CD4-positive, CD25-positive, alpha-beta regulatory T cell (primary cell): ENCODE results near the gene FBXW9. TPM values are rescaled to one million over a fixed set of nuclear protein-coding genes. Genes with fewer than 3 reads are reported as not detected.
A peak's percentile ranks its signal among the peaks of the same experiment; 100 is the strongest.

Experiments used
- ATAC-seq, 2 donors: fragments of 150-1000 bp; cut with Tn5 transposase; one replicate each; pipeline ENCODE4 v1.10.0; 2021; ENCODE audit warnings: low read depth in 2 of 2, moderate number of reproducible peaks in 2 of 2, moderate library complexity in 1 of 2
- DNase-seq, 3 donors: peaks; one replicate each; pipeline versions ENCODE4 v3.0.0 to v3.0.0-alpha.2; 2012 to 2022; ENCODE audit warnings: mixed read lengths in 1 of 3
- H3K27ac ChIP-seq: one replicate; pipeline ENCODE4 v1.7.0; 2013; ENCODE audit warnings: mild to moderate bottlenecking, low read length; ENCODE audit not compliant: insufficient read depth, poor library complexity, severe bottlenecking
- H3K27me3 ChIP-seq: one replicate; pipeline ENCODE4 v1.7.0; 2013; ENCODE audit warnings: low read length; ENCODE audit not compliant: control insufficient read depth, insufficient read depth
- H3K36me3 ChIP-seq: one replicate; pipeline ENCODE4 v1.7.0; 2013; ENCODE audit warnings: mild to moderate bottlenecking, low read length, moderate library complexity; ENCODE audit not compliant: control insufficient read depth, insufficient read depth
- H3K4me1 ChIP-seq: 2 replicates; pipeline ENCODE4 v1.7.0; 2013; ENCODE audit warnings: mild to moderate bottlenecking, low read length; ENCODE audit not compliant: insufficient read depth, control insufficient read depth, poor library complexity, severe bottlenecking
- H3K4me3 ChIP-seq: one replicate; pipeline ENCODE4 v1.7.0; 2013; ENCODE audit warnings: low read depth, mild to moderate bottlenecking, low read length, moderate library complexity
- H3K9me3 ChIP-seq, 2 experiments: 1 replicate in 1 of 2; 2 replicates in 1 of 2; pipeline ENCODE4 v1.7.0; 2013; ENCODE audit warnings: low read length in 2 of 2, mild to moderate bottlenecking in 1 of 2, moderate library complexity in 1 of 2; ENCODE audit not compliant: control insufficient read depth in 2 of 2
- H3K27ac Mint-ChIP-seq, 3 donors: one replicate each; pipeline ENCODE4 v1.8.0; 2020 to 2022; ENCODE audit warnings: mild to moderate bottlenecking in 3 of 3, mixed read lengths in 3 of 3, moderate library complexity in 2 of 3
- H3K27me3 Mint-ChIP-seq: one replicate; pipeline ENCODE4 v1.8.0; 2022; ENCODE audit warnings: mild to moderate bottlenecking, mixed read lengths
- H3K36me3 Mint-ChIP-seq: one replicate; pipeline ENCODE4 v1.8.0; 2020; ENCODE audit warnings: mixed read lengths
- H3K4me1 Mint-ChIP-seq, 4 donors: one replicate each; pipeline ENCODE4 v1.8.0; 2020 to 2022; ENCODE audit warnings: mixed read lengths in 4 of 4, mild to moderate bottlenecking in 1 of 4
- H3K4me3 Mint-ChIP-seq, 4 donors: one replicate each; pipeline ENCODE4 v1.8.0; 2020 to 2022; ENCODE audit warnings: mild to moderate bottlenecking in 4 of 4, mixed read lengths in 4 of 4, moderate library complexity in 3 of 4
- H3K9me3 Mint-ChIP-seq, 7 donors: one replicate each; pipeline ENCODE4 v1.8.0; 2020 to 2022; ENCODE audit warnings: mixed read lengths in 7 of 7, mild to moderate bottlenecking in 3 of 7, moderate library complexity in 2 of 7
- polyA plus RNA-seq, 4 donors: library from polyadenylated mRNA; unstranded; fragments of 300-500 nt; fragmentation: Illumina TruSeq; gene quantifications; one replicate each; pipeline ENCODE4 v1.2.3, GENCODE V29; 2021
- total RNA-seq: library from RNA; stranded (reverse); gene quantifications from one replicate; pipeline ENCODE4 v1.2.3, GENCODE V29; 2022

Gene FBXW9
- total RNA-seq, result 1.7 TPM
- polyA plus RNA-seq, result 1 to 10 TPM; 5.0 to 8.1 (median 6.6) TPM

- peak within 1 kb of the TSS; percentile 97 to 98 (median 97) for H3K27ac Mint-ChIP-seq
- Histone ChIP-seq H3K4me3 (peak within 1 kb of the TSS; percentile 77), H3K27ac (peak within 1 kb of the TSS; percentile 92), H3K9me3 (no peaks in the 10 kb centered on the region), H3K4me1 (peaks cover 15% of the 10 kb centered on the region), H3K27me3 (no peaks in the 10 kb centered on the region), H3K36me3 (peaks cover 3% of the 10 kb centered on the region)
- DNase-seq (peak; percentile 94 to 97 (median 95)), ATAC-seq (peak; percentile 90 to 92)
- H3K27me3 Mint-ChIP-seq, result no peaks in the 10 kb centered on the region
- H3K9me3 Mint-ChIP-seq, result peaks cover 0 to 1% (median 0%) of the 10 kb centered on the region in 7 donors
- peaks cover 4% of the 10 kb centered on the region for H3K36me3 Mint-ChIP-seq
- peak within 1 kb of the TSS; percentile 93 to 98 (median 94) for H3K4me3 Mint-ChIP-seq
- H3K4me1 Mint-ChIP-seq, result peaks cover 2 to 12% (median 10%) of the 10 kb centered on the region in 4 donors
Observed at GRCh38 chr19:12696366-12697335, at the start of gene FBXW9. Gene FBXW9 (minus strand): TSS chr19:12696631. CDS start chr19:12696581, 50 bp downstream.

DNA sequence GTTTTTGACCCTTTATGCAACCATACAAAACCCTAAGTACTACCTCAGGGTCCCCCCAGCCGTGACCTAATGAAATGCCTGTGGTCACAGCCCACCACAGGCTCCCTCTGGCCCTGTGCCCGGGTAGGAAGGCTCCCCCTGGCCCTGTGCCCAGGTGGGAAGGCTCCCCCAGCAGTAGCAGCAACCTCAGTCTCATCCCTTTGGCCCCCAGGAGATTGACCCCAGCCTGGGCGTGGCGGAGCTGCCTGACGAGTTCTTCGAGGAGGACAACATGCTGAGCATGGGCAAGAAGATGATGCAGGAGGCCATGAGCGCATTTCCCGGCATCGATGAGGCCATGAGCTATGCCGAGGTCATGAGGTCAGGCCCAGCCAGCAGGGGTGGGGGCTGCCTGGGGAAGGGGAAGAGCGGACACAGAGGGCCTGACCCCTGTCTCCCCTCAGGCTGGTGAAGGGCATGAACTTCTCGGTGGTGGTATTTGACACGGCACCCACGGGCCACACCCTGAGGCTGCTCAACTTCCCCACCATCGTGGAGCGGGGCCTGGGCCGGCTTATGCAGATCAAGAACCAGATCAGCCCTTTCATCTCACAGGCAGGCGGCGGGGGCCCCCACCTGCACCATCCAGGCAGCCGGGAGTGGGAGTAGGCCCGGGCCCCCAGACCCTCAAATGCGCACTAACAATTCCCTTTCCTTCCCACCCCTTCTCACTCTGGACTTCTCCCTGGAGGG, 48.9 kb upstream of the FBXW9 start:
- DNase-seq (no peak), ATAC-seq (no peak)
- H3K4me3 ChIP-seq, result no peak overlapping the region
- H3K27ac ChIP-seq, result no peak overlapping the region
- peaks cover 26% of the 10 kb centered on the region for H3K36me3 ChIP-seq
- Mint-ChIP-seq H3K9me3 (peaks cover 0 to 5% (median 0%) of the 10 kb centered on the region in 7 donors), H3K4me3 (no peak overlapping the region), H3K36me3 (peaks cover 26% of the 10 kb centered on the region), H3K27me3 (no peaks in the 10 kb centered on the region), H3K4me1 (peaks cover 0 to 8% (median 3%) of the 10 kb centered on the region in 4 donors), H3K27ac (no peak overlapping the region)
- H3K27me3 ChIP-seq, result no peaks in the 10 kb centered on the region
- no peaks in the 10 kb centered on the region for H3K4me1 ChIP-seq
- peaks cover 0 to 8% of the 10 kb centered on the region in 2 experiments for H3K9me3 ChIP-seq

DNA sequence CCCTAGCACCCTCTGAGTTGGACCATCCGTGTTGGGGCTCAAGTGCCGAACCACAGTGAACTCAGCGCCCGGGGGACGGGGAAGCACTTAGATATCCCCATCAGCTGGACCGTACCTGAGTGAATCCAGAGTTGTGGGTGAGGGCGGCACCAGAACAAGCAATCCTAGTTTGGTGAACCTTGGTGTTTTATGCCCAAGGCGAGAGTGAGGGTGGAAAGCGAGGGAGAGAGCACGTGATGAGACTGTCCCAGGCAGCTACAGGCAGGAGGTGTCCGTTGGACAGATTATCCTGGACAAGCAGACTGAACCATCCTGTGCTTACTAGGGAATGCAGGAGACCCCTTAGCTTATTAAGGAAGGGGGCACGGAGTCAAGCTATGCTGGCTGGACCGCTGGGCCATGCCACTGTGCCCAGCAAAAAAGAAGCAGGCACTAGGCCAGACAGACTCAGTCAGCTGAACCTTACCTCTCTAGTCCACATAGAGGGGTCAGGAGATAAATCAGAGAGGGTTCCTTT, 41.5 kb upstream of the FBXW9 start:
- DNase-seq (no peak), ATAC-seq (no peak)

GRCh38 chr19:12736995-12737834, 40.8 kb upstream of the FBXW9 start, which contains the start of gene GET3:
Gene GET3 (plus strand): TSS chr19:12737497. CDS start chr19:12737506, 9 bp downstream.
- DNase-seq (peak; percentile 70 to 94 (median 90)), ATAC-seq (peak; percentile 85 to 88)
- H3K4me1 Mint-ChIP-seq, result peaks cover 5 to 54% (median 33%) of the 10 kb centered on the region in 4 donors
- Histone ChIP-seq H3K27ac (peak within 1 kb of the TSS; percentile 89), H3K9me3 (no peaks in the 10 kb centered on the region), H3K27me3 (no peaks in the 10 kb centered on the region), H3K36me3 (peaks cover 10% of the 10 kb centered on the region), H3K4me3 (peak within 1 kb of the TSS; percentile 94), H3K4me1 (peaks cover 44% of the 10 kb centered on the region)
- no peaks in the 10 kb centered on the region for H3K27me3 Mint-ChIP-seq
- H3K36me3 Mint-ChIP-seq, result peaks cover 15% of the 10 kb centered on the region
- H3K27ac Mint-ChIP-seq, result peak within 1 kb of the TSS; percentile 94 to 99 (median 97)
- peak within 1 kb of the TSS; percentile 91 to 100 (median 98) for H3K4me3 Mint-ChIP-seq
- H3K9me3 Mint-ChIP-seq, result no peaks in the 10 kb centered on the region

More for the DNA sequence above, 41.5 kb upstream of the FBXW9 start:
- peak overlapping the region; percentile 91 to 100 (median 98) for H3K4me3 Mint-ChIP-seq
- Histone ChIP-seq H3K4me1 (peaks cover 37% of the 10 kb centered on the region), H3K9me3 (no peaks in the 10 kb centered on the region), H3K27ac (peak overlapping the region; percentile 89), H3K36me3 (peaks cover 10% of the 10 kb centered on the region), H3K27me3 (no peaks in the 10 kb centered on the region), H3K4me3 (peak overlapping the region; percentile 94)
- H3K9me3 Mint-ChIP-seq, result no peaks in the 10 kb centered on the region
- H3K4me1 Mint-ChIP-seq, result peaks cover 5 to 47% (median 30%) of the 10 kb centered on the region in 4 donors
- H3K27ac Mint-ChIP-seq, result peak overlapping the region in 2 of 3 donors; percentile 94 to 99
- peaks cover 16% of the 10 kb centered on the region for H3K36me3 Mint-ChIP-seq
- H3K27me3 Mint-ChIP-seq, result no peaks in the 10 kb centered on the region

GRCh38 chr19:12733369-12734214, 37.2 kb upstream of the FBXW9 start:
- H3K36me3 Mint-ChIP-seq, result peaks cover 25% of the 10 kb centered on the region
- peaks cover 5 to 74% (median 36%) of the 10 kb centered on the region in 4 donors for H3K4me1 Mint-ChIP-seq
- H3K4me3 ChIP-seq, result peak overlapping the region; percentile 99

DNA sequence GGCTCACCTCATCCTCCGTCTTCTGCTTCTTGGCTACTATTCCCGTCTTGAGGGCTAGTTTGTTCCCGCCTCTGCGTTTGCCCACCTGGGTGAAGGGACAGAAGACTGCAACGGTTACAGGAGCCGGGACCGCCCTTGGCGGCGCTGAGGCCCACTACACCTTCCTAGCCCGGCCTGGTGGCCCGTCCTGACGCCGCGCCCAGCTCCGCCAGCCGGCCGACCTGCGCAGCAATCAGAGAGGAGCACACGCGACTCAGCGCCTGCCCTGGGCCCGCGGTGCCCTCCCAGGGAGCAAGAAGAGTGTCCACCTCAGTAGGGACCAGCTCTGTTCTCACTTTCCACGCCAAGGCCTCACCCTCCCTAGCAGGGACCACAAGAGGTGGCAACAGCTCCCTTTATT, 34.9 kb upstream of the FBXW9 start:
- no peak for DNase-seq
- Mint-ChIP-seq H3K9me3 (no peaks in the 10 kb centered on the region), H3K27me3 (peaks cover 5% of the 10 kb centered on the region), H3K27ac (no peak overlapping the region), H3K4me3 (peak overlapping the region in 2 of 4 donors; percentile 21 to 88), H3K36me3 (peaks cover 25% of the 10 kb centered on the region), H3K4me1 (peaks cover 9 to 54% (median 24%) of the 10 kb centered on the region in 4 donors)
- Histone ChIP-seq H3K27me3 (no peaks in the 10 kb centered on the region), H3K27ac (no peak overlapping the region), H3K9me3 (no peaks in the 10 kb centered on the region), H3K4me1 (peaks cover 34% of the 10 kb centered on the region), H3K36me3 (peaks cover 26% of the 10 kb centered on the region), H3K4me3 (no peak overlapping the region)
- ATAC-seq, result no peak

More at GRCh38 chr19:12733369-12734214, 37.2 kb upstream of the FBXW9 start:
- Mint-ChIP-seq H3K4me3 (peak overlapping the region; percentile 88 to 100 (median 94)), H3K27me3 (peaks cover 5% of the 10 kb centered on the region), H3K27ac (peak overlapping the region; percentile 20 to 97 (median 90)), H3K9me3 (no peaks in the 10 kb centered on the region)
- peaks cover 21% of the 10 kb centered on the region for H3K36me3 ChIP-seq
- ATAC-seq (no peak), DNase-seq (peak in 2 of 3 donors; percentile 29 to 73)
- no peaks in the 10 kb centered on the region for H3K27me3 ChIP-seq
- no peaks in the 10 kb centered on the region for H3K9me3 ChIP-seq
- peaks cover 53% of the 10 kb centered on the region for H3K4me1 ChIP-seq
- H3K27ac ChIP-seq, result peak overlapping the region; percentile 93
